Lower leg skin (tissue), 4 donors: ENCODE data around the gene LIF. TPM values are rescaled to one million over a fixed set of nuclear protein-coding genes. Genes with fewer than 3 reads are reported as not detected.
A peak's percentile ranks its signal among the peaks of the same experiment; 100 is the strongest.

Experiments
- DNase-seq, 2 donors: peaks; one replicate each; pipeline ENCODE4 v3.0.0-alpha.2; 2019; ENCODE audit warnings: low spot score in 2 of 2
- H3K4me3 ChIP-seq: fragments of 200-600 bp; sonication (generic); 2 replicates; pipeline ENCODE4 v1.5.1; 2017; ENCODE audit warnings: mild to moderate bottlenecking, low read depth; ENCODE audit not compliant: poor library complexity, severe bottlenecking
- CTCF ChIP-seq, 3 donors: fragments of 450-650 bp; IDR thresholded peaks; one replicate each; pipeline ENCODE4 v1.5.1; 2016; ENCODE audit warnings: antibody characterized with exemption in 3 of 3, mild to moderate bottlenecking in 3 of 3, moderate library complexity in 2 of 3
- POLR2A ChIP-seq, 2 donors: fragments of 450-650 bp; IDR thresholded peaks; one replicate each; pipeline ENCODE4 v1.6.1; 2016 to 2017; ENCODE audit warnings: antibody characterized with exemption in 2 of 2, mild to moderate bottlenecking in 1 of 2, moderate library complexity in 1 of 2
- WGBS, 2 donors: methylation state at CpG; one replicate each; pipeline ENCODE4 v1.1.5; 2018; 5-methylcytosine and 5-hydroxymethylcytosine counted together
- intact Hi-C: fragments of 100-400 bp; cut with DNase I; formaldehyde crosslinking; loops from one replicate; pipeline ENCODE4 v1.15.0; 2023; ENCODE audit warnings: low total_unique reads
- total RNA-seq, 4 donors: library from RNA; depleted of rRNA; stranded (reverse); fragments of >200 nt; gene quantifications; one replicate each; pipeline ENCODE4 v1.1.0, GENCODE V29; 2016

LIF gene
- total RNA-seq, 4 donors from 2014 or later = 5.2 to 11.8 (median 7.0) TPM

DNA sequence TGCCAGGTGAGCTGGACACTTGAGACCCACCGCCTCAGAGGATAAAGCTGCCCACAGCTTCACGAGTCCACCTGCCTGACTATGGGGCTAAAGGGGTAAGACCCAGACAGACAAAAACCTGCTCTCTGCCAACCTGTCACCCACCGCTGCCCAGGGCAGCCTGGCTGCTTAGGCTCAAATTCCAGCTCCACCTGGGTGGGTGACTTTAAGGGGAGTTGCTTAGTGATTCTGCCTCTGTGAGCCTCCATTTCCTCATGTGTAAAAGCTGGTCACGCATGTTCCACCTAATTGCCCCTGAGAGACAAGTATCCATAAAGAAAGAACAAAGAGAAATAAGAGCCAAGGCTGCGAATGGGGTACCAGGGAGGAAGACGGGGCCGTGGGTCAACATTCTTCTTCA is 46.5 kb upstream of the LIF start:
- no peak for TF ChIP-seq CTCF (IDR thresholded peaks at IDR 0.05)
- no peak for TF ChIP-seq POLR2A (IDR thresholded peaks at IDR 0.05)
- no peak overlapping the region for H3K4me3 ChIP-seq
- 75 to 79% methylated on average over 7 of the region's 7 CpGs for WGBS, 2 donors
- intact Hi-C loops = no loop called here
- DNase-seq = no peak

- DNase-seq = no peak
- TF ChIP-seq POLR2A (IDR thresholded peaks at IDR 0.05) = no peak
- TF ChIP-seq CTCF (IDR thresholded peaks at IDR 0.05) = no peak
- intact Hi-C loops = no loop called here
- WGBS, 2 donors = 68 to 72% methylated on average over 14 to 18 of the region's 18 CpGs
- no peak overlapping the region for H3K4me3 ChIP-seq
Observed at GRCh38 chr22:30292069-30292970, 45.8 kb upstream of the LIF start.

DNA sequence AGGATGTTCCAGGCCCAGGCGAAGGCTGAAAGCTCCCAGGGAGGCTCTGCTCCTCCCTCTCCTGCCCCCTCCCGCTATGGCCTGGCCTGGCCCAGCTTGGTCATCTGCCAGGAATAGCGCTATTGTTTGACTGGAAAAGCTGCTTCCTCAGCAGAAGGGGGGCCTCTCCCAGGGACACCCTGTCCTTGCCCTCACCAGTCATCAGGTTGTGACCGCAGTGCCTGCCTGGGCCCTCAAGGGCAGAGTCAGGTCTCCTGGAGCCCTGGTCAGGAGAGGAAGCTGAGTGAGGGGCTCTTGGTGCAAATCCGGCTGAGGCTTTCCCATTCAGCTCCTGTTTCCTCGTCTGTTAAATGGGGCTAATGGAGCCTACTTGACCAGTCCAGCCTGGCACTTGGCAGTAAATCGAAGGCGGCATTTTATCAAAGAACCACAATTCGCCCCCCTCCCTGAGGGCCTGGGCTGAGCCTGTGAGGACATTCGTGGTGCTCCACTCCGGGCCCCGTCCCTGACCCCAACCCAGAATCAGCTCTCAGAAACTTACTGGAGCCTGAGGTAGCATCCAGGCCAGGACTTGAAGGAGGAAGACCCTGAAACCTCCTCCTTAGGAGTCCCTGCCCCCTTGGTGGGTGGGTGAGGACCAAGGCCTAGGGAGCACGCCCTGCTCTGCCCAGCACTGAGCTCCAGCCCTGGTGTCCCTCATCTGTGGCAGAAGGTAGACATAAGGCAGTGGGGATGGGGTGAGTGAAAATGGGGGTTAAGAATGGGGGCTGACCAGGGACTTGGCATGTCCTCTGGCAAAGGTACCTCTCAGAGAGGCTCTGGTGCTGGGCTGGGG is 44.7 kb upstream of the LIF start:
- intact Hi-C loops = no loop called here
- H3K4me3 ChIP-seq = no peak overlapping the region
- TF ChIP-seq CTCF (IDR thresholded peaks at IDR 0.05) (no peak), POLR2A (IDR thresholded peaks at IDR 0.05) (no peak)
- peak; percentile 88 to 98 for DNase-seq
- WGBS, 2 donors = 54 to 57% methylated on average over 12 to 13 of the region's 13 CpGs

DNA sequence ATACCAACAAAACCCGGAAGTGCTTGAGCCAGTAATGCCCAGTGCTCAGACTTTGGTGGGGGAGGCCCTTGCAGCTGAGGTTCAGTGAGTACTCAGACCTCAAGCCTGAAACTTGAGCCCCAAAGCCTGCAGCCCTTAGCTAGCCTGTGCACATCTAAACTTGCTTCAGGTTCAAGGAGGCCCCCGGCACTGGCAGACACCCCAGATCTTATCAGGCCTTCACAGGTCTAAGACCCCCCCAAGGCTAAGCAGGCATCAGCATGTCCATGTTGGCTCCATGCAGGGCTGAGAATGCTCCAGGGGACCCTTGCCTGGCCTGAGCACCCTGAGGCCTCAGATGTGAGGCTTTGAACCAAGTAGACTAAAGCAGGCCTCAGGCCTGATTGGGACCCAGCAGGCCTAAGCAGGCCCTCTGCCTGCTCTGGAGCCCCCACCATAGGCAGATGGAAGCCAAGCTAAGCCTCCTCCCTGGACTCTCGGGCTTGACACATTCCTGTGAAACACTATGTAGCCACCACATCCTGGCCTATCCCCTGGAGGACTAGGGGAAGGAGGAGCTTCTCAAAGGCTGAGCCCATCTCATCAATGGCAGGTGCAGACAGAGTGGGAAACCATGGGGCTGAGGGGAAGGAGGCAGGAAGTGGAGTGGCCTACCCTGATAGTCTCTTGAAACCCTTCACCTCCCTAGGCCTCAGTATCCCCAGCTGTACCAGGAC is 43.9 kb upstream of the LIF start:
- 7 to 30% methylated on average over 2 to 3 of the region's 3 CpGs for WGBS, 2 donors
- TF ChIP-seq CTCF (IDR thresholded peaks at IDR 0.05) (no peak), POLR2A (IDR thresholded peaks at IDR 0.05) (no peak)
- intact Hi-C loops = no loop called here
- no peak for DNase-seq
- no peak overlapping the region for H3K4me3 ChIP-seq

GRCh38 chr22:30289980-30290313 is 43.4 kb upstream of the LIF start:
- DNase-seq = no peak
- TF ChIP-seq POLR2A (IDR thresholded peaks at IDR 0.05) = no peak
- no peak for TF ChIP-seq CTCF (IDR thresholded peaks at IDR 0.05)
- no peak overlapping the region for H3K4me3 ChIP-seq
- intact Hi-C loops = loop anchor here (2.0 kb wide), 1 partner anchor 97 kb away; the partner anchor contains the start of gene RNF215
- 8 to 13% methylated on average over 8 to 12 of the region's 12 CpGs for WGBS, 2 donors
